Measurements from ENCODE around the gene BRD7.

The BRD7 gene

GRCh38 chr16:50368410-50369132 lies at the start of gene BRD7:
Gene BRD7, minus strand, starts transcription at chr16:50368988. Its CDS starts 214 bp downstream, at chr16:50368774.
- no peak for FAIRE-seq

DNA sequence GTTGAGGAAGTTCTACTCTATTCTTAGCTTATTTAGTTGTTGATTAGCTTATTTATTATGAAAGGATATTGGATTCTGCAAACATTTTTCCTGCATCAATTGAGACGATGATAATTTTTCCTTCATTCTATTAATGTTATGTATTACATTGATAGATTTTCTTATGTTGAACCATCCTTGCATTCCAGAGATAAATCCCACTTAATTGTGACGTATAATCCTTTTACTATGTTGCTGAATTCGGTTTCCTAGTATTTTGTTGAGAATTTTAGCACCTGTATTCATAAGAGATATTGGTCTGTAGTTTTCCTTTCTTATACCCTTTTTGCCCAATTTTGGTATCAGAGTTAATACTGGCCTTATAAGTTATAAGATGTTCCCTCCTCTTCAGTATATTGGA lies 47.6 kb upstream of the BRD7 start:
- no peak for FAIRE-seq

GRCh38 chr16:50414152-50414551 lies 45.4 kb upstream of the BRD7 start:
- FAIRE-seq, result no peak

DNA sequence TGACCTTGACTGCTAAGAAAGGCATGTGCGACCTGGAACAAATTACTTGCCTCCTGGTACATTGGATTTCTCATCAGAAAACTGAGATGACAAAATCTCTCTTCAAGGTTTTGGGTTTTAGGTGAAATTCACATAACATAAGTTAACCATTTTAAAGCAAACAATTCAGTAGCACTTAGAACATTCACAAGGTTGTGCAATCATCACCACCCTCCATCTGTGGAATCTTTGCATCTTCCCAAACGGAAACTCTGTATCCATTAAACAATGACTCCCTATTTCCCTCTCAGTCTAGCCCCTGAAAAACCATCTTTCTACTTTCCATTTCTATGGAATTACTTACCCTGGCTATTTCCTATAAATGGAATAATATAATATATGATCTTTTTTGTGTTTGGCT lies 42.2 kb upstream of the BRD7 start:
- no peak for FAIRE-seq

GRCh38 chr16:50408001-50408561 lies 39.3 kb upstream of the BRD7 start:
- no peak for FAIRE-seq

- FAIRE-seq, result no peak
Measured at GRCh38 chr16:50407351-50407750, 38.6 kb upstream of the BRD7 start.

GRCh38 chr16:50403491-50403890 lies 34.7 kb upstream of the BRD7 start:
- FAIRE-seq, result no peak

- FAIRE-seq, result no peak
Measured at GRCh38 chr16:50402298-50402895, 33.6 kb upstream of the BRD7 start.

- FAIRE-seq, result no peak
Measured at GRCh38 chr16:50401355-50401754, 32.6 kb upstream of the BRD7 start.

DNA sequence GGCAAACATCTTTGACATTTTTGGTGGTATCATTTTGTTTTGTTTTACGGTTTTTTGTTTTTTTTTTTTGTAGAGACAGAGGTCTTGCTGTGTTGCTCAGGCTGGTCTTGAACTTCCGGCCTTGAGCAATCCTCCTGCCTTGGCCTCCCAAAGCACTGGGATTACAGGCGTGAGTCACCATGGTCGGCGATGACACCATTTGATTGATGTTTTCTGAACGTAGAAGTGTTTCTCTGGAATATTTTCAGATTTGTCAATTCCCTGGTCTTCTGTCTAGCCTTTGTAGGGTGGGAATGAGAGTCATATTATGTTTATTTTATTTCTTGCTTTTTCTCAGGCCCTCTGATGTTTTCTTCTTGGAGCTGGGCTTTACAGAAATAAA lies 32.2 kb upstream of the BRD7 start:
- FAIRE-seq, result no peak

GRCh38 chr16:50400312-50400966 lies 31.7 kb upstream of the BRD7 start:
- FAIRE-seq, result no peak

- no peak for FAIRE-seq
Measured at GRCh38 chr16:50399411-50399810, 30.6 kb upstream of the BRD7 start.

DNA sequence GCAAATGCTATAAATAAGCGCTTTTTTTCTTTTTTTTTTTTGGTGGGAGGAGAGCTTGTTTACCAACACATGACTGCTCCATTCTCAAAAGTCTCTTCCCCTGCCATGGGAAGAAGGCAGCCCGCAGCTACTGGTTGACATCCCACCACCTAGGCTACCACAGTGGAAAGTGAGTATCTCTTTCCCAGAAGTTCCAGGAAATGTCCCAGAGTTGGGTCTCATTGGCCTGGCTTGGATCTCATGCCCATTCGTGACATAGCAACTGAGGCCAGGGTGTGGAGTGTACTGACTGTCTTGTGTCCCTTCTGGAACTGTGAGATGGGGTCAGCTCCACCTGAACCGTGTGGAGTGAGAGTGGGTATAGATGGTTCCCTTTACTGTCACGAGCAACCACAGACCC lies 29.5 kb upstream of the BRD7 start:
- FAIRE-seq, result no peak

DNA sequence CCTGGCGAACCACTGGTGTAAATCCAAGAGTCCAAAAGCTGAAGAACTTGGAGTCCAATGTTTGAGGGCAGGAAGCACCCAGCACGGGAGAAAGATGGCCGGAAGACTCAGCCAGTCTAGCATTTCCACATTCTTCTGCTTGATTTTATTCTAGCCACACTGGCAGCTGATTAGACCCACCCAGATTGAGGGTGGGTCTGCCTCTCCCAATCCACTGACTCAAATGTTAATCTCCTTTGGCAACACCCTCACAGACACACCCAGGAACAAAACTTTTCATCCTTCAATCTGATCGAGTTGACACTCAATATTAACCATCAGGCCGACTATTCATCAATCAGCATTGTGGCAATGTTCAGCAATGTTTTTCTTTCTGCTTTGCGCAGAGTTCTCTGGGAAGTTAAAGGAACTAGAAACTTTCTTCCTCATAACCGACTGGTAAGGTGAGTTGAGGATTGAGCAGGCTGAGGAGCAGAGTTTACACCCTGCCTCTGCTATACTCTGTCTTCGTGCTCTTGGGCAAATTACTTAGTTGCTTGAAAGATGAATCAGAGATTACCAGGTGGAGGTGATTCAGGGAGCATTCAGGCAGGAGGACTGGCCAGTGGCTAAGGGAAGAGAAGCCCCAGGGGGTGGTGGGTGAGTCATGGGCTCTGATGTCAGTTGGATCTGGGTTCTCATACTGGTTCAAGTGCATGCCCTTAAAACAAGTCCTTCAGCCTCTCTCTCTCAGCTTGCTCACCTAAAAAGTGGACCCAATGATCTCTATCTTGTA lies 28.2 kb upstream of the BRD7 start:
- FAIRE-seq, result no peak

DNA sequence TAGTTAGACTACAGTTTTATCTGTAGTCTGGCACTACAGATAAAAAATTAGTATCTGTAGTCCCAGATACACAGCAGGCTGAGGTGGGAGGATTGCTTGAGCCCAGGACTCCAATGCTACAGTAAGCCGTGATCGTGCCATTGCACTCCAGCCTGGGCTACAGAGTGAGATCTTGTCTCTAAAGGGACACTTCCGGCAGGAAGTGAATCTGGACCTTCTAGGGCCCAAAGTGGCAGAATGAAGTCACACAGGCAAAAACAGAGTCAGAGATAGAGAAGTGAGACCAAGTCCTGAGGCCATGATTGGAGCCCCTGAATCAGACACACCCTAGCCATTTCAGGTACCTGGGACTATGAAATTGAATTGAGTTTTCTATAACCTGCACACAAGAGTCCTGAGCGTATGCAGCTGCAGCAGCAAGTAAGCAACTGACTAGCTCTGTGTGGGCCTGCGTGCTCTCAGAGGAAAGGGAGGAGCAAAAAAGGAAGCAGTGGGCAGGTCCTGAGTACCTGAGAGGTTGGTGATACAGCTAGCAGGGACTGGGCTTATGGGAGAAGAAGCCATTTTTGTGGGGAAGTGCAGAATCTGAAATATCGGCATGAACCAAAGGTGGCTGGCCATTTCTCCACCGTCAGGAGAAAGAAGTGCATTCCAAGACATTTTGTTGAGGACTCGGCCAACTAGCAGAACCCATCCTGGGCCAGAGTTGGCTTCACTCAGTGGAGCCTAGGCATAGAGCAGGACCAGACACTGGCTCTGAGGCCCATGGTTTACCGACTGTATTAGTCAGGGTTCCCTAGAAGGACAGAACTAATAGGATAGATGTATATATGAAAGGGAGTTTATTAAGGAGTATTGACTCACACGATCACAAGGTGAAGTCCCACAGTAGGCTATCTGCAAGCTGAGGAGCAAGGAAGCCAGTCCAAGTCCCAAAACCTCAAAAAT lies 27.2 kb upstream of the BRD7 start:
- FAIRE-seq, result no peak

DNA sequence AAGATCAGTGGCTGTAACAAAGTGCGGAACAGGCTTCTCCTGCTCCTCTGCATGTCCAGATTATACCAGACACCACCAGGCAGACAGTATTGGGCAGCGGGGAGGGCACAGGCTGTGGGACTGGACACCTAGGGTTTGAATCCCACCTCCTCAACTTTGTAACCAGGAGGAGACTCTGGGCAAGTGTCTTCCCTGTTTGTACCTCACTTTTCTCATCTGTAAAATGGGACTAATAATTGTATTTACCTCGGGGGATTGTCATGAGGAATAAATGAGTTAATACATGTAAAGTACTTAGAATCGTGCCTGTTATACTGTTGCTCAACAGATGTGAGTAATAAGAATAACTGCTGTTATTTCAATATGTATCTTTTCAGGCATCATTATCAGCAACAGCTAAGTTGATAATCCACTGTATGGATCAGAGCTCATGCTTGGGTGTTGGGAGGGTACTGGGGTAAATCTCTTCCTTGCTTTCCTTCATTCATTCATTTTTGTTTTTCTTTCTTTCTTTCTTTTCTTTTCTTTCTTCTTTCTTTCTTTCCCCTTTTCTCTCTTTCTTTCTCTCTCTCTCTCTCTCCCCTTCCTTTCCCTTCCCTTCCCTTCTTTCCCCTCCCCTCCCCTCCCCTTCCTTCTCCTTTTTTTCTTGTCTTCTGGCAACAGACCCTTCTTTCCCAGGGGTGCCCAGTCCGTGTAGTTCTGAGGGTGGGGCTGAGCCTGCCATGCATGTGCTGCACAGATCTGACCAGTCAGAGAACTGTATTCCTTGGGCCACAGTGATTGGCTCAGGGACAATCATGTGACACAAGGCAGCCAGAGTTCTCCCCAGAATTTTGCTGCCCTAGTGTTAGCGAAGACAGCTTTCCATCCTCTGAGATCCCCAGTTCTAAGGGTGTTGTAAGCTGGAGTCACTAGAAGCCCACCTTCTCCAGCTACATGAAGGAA lies 25.3 kb upstream of the BRD7 start:
- FAIRE-seq, result no peak

GRCh38 chr16:50393416-50393815 lies 24.6 kb upstream of the BRD7 start:
- FAIRE-seq, result no peak

GRCh38 chr16:50390914-50391716 lies 22.3 kb upstream of the BRD7 start:
- no peak for FAIRE-seq

- no peak for FAIRE-seq
Measured at GRCh38 chr16:50390371-50390771, 21.6 kb upstream of the BRD7 start.

DNA sequence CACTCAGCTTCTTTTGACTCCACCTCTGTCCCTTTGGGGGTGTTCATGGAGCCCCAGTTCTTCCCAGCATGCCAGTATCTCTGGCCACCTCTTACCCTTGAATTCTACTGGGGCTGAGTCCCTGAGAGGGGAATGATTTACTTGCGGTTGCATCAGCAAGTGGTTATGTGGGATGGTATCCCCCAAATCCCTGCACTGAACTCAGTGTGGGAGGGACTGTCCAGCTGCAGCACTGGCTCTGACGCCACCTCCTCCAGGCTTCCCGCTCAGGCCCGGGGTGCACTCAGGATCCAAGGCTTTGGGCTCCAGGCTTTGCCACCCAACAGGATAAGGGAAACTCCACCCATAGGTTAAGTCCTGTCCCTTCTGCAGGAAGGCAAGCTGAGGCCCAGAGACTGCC lies 21.1 kb upstream of the BRD7 start:
- FAIRE-seq, result no peak

All from A204.1 (cell line).